HG03175 (cell line): ENCODE measurements around the gene LRRC75B.
"Not testable (repeated sequence)": the region's sequence is repeated elsewhere in the genome, so short reads cannot be mapped to it uniquely, and the experiment has no call there.

Experiments
- ATAC-seq: cut with Tn5 transposase; IDR thresholded peaks from one replicate; pipeline ENCODE4 v1.9.1; 2021; ENCODE audit warnings: mild to moderate bottlenecking, moderate library complexity; ENCODE audit not compliant: unreplicated experiment

The LRRC75B gene

GRCh38 chr22:24602847-24603769 lies 10.2 kb upstream of the LRRC75B start, which contains the start of gene GGT1:
GGT1 (plus strand) TSS chr22:24603193; CDS start chr22:24611082, 7,889 bp downstream.
- ATAC-seq: not testable (repeated sequence)

- not testable (repeated sequence) for ATAC-seq
Measured at GRCh38 chr22:24602105-24602749, 9.4 kb upstream of the LRRC75B start.

GRCh38 chr22:24601217-24602104 lies 8.6 kb upstream of the LRRC75B start:
- no peak for ATAC-seq

- ATAC-seq: not testable (repeated sequence)
Measured at GRCh38 chr22:24599958-24600715, 7.3 kb upstream of the LRRC75B start.

- ATAC-seq: no peak
Measured at GRCh38 chr22:24599514-24599913, 6.6 kb upstream of the LRRC75B start.

- not testable (repeated sequence) for ATAC-seq
Measured at GRCh38 chr22:24597076-24597475, 4.2 kb upstream of the LRRC75B start.

GRCh38 chr22:24595863-24596262 lies 3.0 kb upstream of the LRRC75B start:
- ATAC-seq: no peak

- ATAC-seq: no peak
Measured at GRCh38 chr22:24595228-24595627, 2.4 kb upstream of the LRRC75B start.

- no peak for ATAC-seq
Measured at GRCh38 chr22:24594569-24595120, 1.8 kb upstream of the LRRC75B start.

- ATAC-seq: no peak
Measured at GRCh38 chr22:24593836-24594568, 1.1 kb upstream of the LRRC75B start.

GRCh38 chr22:24593559-24593835 lies 624 bp upstream of the LRRC75B start:
- not testable (repeated sequence) for ATAC-seq

GRCh38 chr22:24592058-24592850 lies 619 bp downstream of the LRRC75B start:
- no peak for ATAC-seq

- no peak for ATAC-seq
Measured at GRCh38 chr22:24591286-24591830, 1.5 kb downstream of the LRRC75B start.

- ATAC-seq: no peak
Measured at GRCh38 chr22:24590596-24591173, 2.2 kb downstream of the LRRC75B start.

- ATAC-seq: no peak
Measured at GRCh38 chr22:24589518-24590030, 3.3 kb downstream of the LRRC75B start.

- ATAC-seq: no peak
Measured at GRCh38 chr22:24588757-24589481, 4.0 kb downstream of the LRRC75B start.

GRCh38 chr22:24588381-24588756 lies 4.5 kb downstream of the LRRC75B start:
- ATAC-seq: no peak
